ENCODE results near the gene PEX16.

PEX16 gene

GRCh38 chr11:45942381-45942780 lies 24.7 kb upstream of the PEX16 start:
- TF ChIP-seq USF1 (IDR thresholded peaks at IDR 0.05) (no peak), YY1 (IDR thresholded peaks at IDR 0.05; ENCODE audit: low read depth) (no peak)

GRCh38 chr11:45941285-45941684 lies 23.6 kb upstream of the PEX16 start:
- no peak for TF ChIP-seq RAD21 (IDR thresholded peaks at IDR 0.05; ENCODE audit: low read depth)
- TF ChIP-seq ZBTB7A (IDR thresholded peaks at IDR 0.05; ENCODE audit: low read depth) = no peak
- TF ChIP-seq CEBPB (IDR thresholded peaks at IDR 0.05) = no peak
- TF ChIP-seq EP300 (IDR thresholded peaks at IDR 0.05; ENCODE audit: borderline replicate concordance) = no peak
- no peak for TF ChIP-seq CREB1 (IDR thresholded peaks at IDR 0.05; ENCODE audit: low read depth)
- no peak for TF ChIP-seq YY1 (IDR thresholded peaks at IDR 0.05; ENCODE audit: low read depth)
- no peak for TF ChIP-seq EGR1 (IDR thresholded peaks at IDR 0.05)
- no peak for TF ChIP-seq FOXM1 (IDR thresholded peaks at IDR 0.05; ENCODE audit: borderline replicate concordance, low read depth)
- TF ChIP-seq TEAD4 (IDR thresholded peaks at IDR 0.05) = no peak
- no peak for TF ChIP-seq TAF1 (IDR thresholded peaks at IDR 0.05; ENCODE audit: low read depth)
- no peak for TF ChIP-seq TCF12 (IDR thresholded peaks at IDR 0.05; ENCODE audit: low read depth)
- TF ChIP-seq USF1 (IDR thresholded peaks at IDR 0.05) = no peak
- no peak for TF ChIP-seq NFIC (IDR thresholded peaks at IDR 0.05)
- no peak for TF ChIP-seq MAX (IDR thresholded peaks at IDR 0.05)
- TF ChIP-seq REST (IDR thresholded peaks at IDR 0.05; ENCODE audit: low read depth) = no peak

DNA sequence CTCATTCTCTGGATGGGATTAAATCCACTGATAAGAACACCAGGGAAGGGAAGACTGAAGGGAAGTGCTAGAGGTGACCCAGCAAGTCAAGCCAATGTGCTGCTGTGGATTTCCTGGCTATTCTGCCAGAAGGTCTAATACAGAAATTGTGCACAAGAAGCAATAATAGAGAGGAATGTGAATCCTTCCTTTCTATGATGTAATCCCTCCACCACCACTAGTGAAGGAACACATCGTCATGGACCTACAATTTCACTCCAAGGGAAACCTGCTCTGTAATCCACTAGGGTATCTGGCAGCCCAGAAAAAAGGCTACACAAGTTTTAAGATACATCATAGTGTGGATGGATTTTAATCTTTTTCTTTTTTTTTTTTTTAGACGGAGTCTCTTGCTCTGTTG lies 22.2 kb upstream of the PEX16 start:
- no peak for TF ChIP-seq USF1 (IDR thresholded peaks at IDR 0.05)
- TF ChIP-seq EGR1 (IDR thresholded peaks at IDR 0.05) = no peak
- TF ChIP-seq RAD21 (IDR thresholded peaks at IDR 0.05; ENCODE audit: low read depth) = no peak
- no peak for TF ChIP-seq FOXM1 (IDR thresholded peaks at IDR 0.05; ENCODE audit: borderline replicate concordance, low read depth)
- no peak for TF ChIP-seq ZBTB7A (IDR thresholded peaks at IDR 0.05; ENCODE audit: low read depth)
- no peak for TF ChIP-seq EP300 (IDR thresholded peaks at IDR 0.05; ENCODE audit: borderline replicate concordance)
- no peak for TF ChIP-seq CEBPB (IDR thresholded peaks at IDR 0.05)
- no peak for TF ChIP-seq TEAD4 (IDR thresholded peaks at IDR 0.05)
- TF ChIP-seq REST (IDR thresholded peaks at IDR 0.05; ENCODE audit: low read depth) = no peak
- no peak for TF ChIP-seq MAX (IDR thresholded peaks at IDR 0.05)
- TF ChIP-seq TAF1 (IDR thresholded peaks at IDR 0.05; ENCODE audit: low read depth) = no peak
- no peak for TF ChIP-seq NFIC (IDR thresholded peaks at IDR 0.05)
- TF ChIP-seq YY1 (IDR thresholded peaks at IDR 0.05; ENCODE audit: low read depth) = no peak
- TF ChIP-seq TCF12 (IDR thresholded peaks at IDR 0.05; ENCODE audit: low read depth) = no peak
- TF ChIP-seq CREB1 (IDR thresholded peaks at IDR 0.05; ENCODE audit: low read depth) = no peak

GRCh38 chr11:45937916-45938315 lies 20.2 kb upstream of the PEX16 start:
- TF ChIP-seq RAD21 (IDR thresholded peaks at IDR 0.05; ENCODE audit: low read depth) (no peak), ZBTB7A (IDR thresholded peaks at IDR 0.05; ENCODE audit: low read depth) (no peak), EP300 (IDR thresholded peaks at IDR 0.05; ENCODE audit: borderline replicate concordance) (no peak), EGR1 (IDR thresholded peaks at IDR 0.05) (no peak), REST (IDR thresholded peaks at IDR 0.05; ENCODE audit: low read depth) (no peak), MAX (IDR thresholded peaks at IDR 0.05) (no peak), TEAD4 (IDR thresholded peaks at IDR 0.05) (no peak), USF1 (IDR thresholded peaks at IDR 0.05) (no peak), NFIC (IDR thresholded peaks at IDR 0.05) (no peak), TAF1 (IDR thresholded peaks at IDR 0.05; ENCODE audit: low read depth) (no peak), TCF12 (IDR thresholded peaks at IDR 0.05; ENCODE audit: low read depth) (no peak), CEBPB (IDR thresholded peaks at IDR 0.05) (no peak), CREB1 (IDR thresholded peaks at IDR 0.05; ENCODE audit: low read depth) (no peak), YY1 (IDR thresholded peaks at IDR 0.05; ENCODE audit: low read depth) (no peak), FOXM1 (IDR thresholded peaks at IDR 0.05; ENCODE audit: borderline replicate concordance, low read depth) (no peak)
